Lower leg skin (tissue), 3 donors: ENCODE measurements around the gene NAV2.

ENCODE experiments used
- POLR2A ChIP-seq, 2 donors: fragments of 450-650 bp; IDR thresholded peaks; one replicate each; pipeline ENCODE4 v1.6.1; 2016 to 2017; ENCODE audit warnings: antibody characterized with exemption in 2 of 2, mild to moderate bottlenecking in 1 of 2, moderate library complexity in 1 of 2
- TF ChIP-seq, protein P1 (sequence below), 3 donors: fragments of 450-650 bp; IDR thresholded peaks; one replicate each; pipeline ENCODE4 v1.5.1; 2016; ENCODE audit warnings: antibody characterized with exemption in 3 of 3, mild to moderate bottlenecking in 3 of 3, moderate library complexity in 2 of 3

DNA sequence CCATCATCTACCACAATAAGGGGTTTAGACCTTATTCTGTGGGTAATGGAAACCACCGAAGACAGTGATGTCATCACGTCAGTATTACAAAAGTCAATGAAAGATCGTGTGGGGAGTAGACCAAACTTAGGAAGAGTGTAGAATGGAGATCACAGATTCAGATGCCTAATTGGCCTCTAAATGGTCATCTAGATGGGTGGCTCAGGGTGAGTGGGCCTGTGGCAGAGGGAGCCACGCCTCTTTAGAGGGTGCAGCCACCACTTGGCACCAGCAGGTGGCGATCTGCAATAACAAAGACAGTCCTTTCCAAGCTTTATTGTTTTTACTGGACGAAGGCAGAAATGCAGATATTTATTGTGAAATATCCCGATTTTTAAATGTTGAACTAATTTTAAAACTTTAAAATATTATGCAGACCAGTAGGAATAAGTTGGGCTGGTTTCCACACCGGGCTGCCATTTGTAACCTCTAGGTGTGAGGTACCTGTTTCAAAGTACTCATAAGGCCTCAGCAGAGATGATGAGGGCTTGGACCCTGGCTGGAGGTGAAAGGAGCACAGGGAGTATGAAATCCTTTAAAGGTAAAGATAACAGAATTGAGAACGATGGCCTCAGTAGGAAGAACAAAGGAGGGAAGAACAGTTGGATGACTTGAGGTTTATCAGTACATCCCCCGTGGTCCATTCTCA, 225.7 kb downstream of the NAV2 start:
- TF ChIP-seq, protein P1, sequence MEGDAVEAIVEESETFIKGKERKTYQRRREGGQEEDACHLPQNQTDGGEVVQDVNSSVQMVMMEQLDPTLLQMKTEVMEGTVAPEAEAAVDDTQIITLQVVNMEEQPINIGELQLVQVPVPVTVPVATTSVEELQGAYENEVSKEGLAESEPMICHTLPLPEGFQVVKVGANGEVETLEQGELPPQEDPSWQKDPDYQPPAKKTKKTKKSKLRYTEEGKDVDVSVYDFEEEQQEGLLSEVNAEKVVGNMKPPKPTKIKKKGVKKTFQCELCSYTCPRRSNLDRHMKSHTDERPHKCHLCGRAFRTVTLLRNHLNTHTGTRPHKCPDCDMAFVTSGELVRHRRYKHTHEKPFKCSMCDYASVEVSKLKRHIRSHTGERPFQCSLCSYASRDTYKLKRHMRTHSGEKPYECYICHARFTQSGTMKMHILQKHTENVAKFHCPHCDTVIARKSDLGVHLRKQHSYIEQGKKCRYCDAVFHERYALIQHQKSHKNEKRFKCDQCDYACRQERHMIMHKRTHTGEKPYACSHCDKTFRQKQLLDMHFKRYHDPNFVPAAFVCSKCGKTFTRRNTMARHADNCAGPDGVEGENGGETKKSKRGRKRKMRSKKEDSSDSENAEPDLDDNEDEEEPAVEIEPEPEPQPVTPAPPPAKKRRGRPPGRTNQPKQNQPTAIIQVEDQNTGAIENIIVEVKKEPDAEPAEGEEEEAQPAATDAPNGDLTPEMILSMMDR (IDR thresholded peaks at IDR 0.05), result no peak
- TF ChIP-seq POLR2A (IDR thresholded peaks at IDR 0.05), result no peak
